WTC11 (cell line): ENCODE measurements around the gene KAZN.

ENCODE experiments used
- TF ChIP-seq, protein P1 (sequence below): sonication (generic); formaldehyde crosslinking; IDR thresholded peaks from 2 replicates; pipeline ENCODE4 v1.8.1; 2022; ENCODE audit warnings: mild to moderate bottlenecking, missing genetic modification reagents, moderate library complexity, borderline replicate concordance
- TF ChIP-seq, protein P2 (sequence below): sonication (generic); formaldehyde crosslinking; IDR thresholded peaks from 2 replicates; pipeline ENCODE4 v1.8.1; 2022; ENCODE audit warnings: low read depth, missing genetic modification reagents, borderline replicate concordance
- TF ChIP-seq, protein P3 (sequence below): fragments of 200-600 bp; IDR thresholded peaks from 2 replicates; pipeline ENCODE4 v1.8.0; 2022; ENCODE audit warnings: antibody characterized with exemption

DNA sequence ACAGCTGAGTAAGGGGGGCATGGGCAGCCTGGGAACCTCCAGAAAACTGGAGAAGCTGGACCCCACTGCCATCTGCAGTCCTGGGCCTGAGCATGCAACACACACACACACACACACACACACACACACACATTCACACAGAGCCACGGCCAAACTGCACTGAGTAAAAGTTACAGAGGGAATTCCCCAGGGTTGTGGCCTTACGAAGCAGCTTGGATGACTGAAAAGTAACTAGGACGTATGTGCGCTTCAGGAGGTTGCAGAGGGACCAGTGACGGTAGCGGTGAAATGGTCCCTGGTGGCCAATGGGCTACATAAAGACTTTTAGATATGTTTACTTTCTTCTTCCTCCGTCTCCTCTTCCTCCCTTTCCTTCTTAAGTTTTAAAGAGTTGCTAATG lies 322.6 kb downstream of the KAZN start:
- TF ChIP-seq, protein P1, sequence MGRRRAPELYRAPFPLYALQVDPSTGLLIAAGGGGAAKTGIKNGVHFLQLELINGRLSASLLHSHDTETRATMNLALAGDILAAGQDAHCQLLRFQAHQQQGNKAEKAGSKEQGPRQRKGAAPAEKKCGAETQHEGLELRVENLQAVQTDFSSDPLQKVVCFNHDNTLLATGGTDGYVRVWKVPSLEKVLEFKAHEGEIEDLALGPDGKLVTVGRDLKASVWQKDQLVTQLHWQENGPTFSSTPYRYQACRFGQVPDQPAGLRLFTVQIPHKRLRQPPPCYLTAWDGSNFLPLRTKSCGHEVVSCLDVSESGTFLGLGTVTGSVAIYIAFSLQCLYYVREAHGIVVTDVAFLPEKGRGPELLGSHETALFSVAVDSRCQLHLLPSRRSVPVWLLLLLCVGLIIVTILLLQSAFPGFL (CRISPR knock-in tag), result no peak
- TF ChIP-seq, protein P2, sequence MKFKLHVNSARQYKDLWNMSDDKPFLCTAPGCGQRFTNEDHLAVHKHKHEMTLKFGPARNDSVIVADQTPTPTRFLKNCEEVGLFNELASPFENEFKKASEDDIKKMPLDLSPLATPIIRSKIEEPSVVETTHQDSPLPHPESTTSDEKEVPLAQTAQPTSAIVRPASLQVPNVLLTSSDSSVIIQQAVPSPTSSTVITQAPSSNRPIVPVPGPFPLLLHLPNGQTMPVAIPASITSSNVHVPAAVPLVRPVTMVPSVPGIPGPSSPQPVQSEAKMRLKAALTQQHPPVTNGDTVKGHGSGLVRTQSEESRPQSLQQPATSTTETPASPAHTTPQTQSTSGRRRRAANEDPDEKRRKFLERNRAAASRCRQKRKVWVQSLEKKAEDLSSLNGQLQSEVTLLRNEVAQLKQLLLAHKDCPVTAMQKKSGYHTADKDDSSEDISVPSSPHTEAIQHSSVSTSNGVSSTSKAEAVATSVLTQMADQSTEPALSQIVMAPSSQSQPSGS (CRISPR knock-in tag), result no peak
- TF ChIP-seq, protein P3, sequence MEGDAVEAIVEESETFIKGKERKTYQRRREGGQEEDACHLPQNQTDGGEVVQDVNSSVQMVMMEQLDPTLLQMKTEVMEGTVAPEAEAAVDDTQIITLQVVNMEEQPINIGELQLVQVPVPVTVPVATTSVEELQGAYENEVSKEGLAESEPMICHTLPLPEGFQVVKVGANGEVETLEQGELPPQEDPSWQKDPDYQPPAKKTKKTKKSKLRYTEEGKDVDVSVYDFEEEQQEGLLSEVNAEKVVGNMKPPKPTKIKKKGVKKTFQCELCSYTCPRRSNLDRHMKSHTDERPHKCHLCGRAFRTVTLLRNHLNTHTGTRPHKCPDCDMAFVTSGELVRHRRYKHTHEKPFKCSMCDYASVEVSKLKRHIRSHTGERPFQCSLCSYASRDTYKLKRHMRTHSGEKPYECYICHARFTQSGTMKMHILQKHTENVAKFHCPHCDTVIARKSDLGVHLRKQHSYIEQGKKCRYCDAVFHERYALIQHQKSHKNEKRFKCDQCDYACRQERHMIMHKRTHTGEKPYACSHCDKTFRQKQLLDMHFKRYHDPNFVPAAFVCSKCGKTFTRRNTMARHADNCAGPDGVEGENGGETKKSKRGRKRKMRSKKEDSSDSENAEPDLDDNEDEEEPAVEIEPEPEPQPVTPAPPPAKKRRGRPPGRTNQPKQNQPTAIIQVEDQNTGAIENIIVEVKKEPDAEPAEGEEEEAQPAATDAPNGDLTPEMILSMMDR, result no peak
